ENCODE results near the gene SMIM20.

SMIM20 gene

GRCh38 chr4:25925486-25926201 lies 11.6 kb downstream of the SMIM20 start:
- in situ Hi-C loops (cut with HindIII; ENCODE audit: low sequenced_read_pairs): loop anchor here (10.0 kb wide), 1 partner anchor 61 kb away; the partner anchor contains the start of gene SEL1L3

GRCh38 chr4:25926462-25926861 lies 12.4 kb downstream of the SMIM20 start:
- in situ Hi-C loops (cut with HindIII; ENCODE audit: low sequenced_read_pairs): loop anchor here (10.0 kb wide), 1 partner anchor 62 kb away; the partner anchor contains the start of gene SEL1L3

- in situ Hi-C loops (cut with HindIII; ENCODE audit: low sequenced_read_pairs): loop anchor here (10.0 kb wide), 1 partner anchor 63 kb away; the partner anchor contains the start of gene SEL1L3
These were observed 13.6 kb downstream of the SMIM20 start for GRCh38 chr4:25927361-25928195.

- in situ Hi-C loops (cut with HindIII; ENCODE audit: low sequenced_read_pairs): loop anchor here (10.0 kb wide), 1 partner anchor 64 kb away; the partner anchor contains the start of gene SEL1L3
These were observed 14.6 kb downstream of the SMIM20 start for GRCh38 chr4:25928379-25929297.

- in situ Hi-C loops (cut with HindIII; ENCODE audit: low sequenced_read_pairs): loop anchor here (10.0 kb wide), 1 partner anchor 64 kb away; the partner anchor contains the start of gene SEL1L3
These were observed 15.3 kb downstream of the SMIM20 start for GRCh38 chr4:25929298-25929686.

- in situ Hi-C loops (cut with HindIII; ENCODE audit: low sequenced_read_pairs): no loop called here
These were observed 16.8 kb downstream of the SMIM20 start for GRCh38 chr4:25930731-25931354.

- in situ Hi-C loops (cut with HindIII; ENCODE audit: low sequenced_read_pairs): no loop called here
These were observed 22.7 kb downstream of the SMIM20 start for GRCh38 chr4:25936696-25937095.

- in situ Hi-C loops (cut with HindIII; ENCODE audit: low sequenced_read_pairs): no loop called here
These were observed 23.8 kb downstream of the SMIM20 start for GRCh38 chr4:25937801-25938200.

GRCh38 chr4:25938366-25938765 lies 24.3 kb downstream of the SMIM20 start:
- in situ Hi-C loops (cut with HindIII; ENCODE audit: low sequenced_read_pairs): no loop called here

GRCh38 chr4:25938787-25939186 lies 24.8 kb downstream of the SMIM20 start:
- in situ Hi-C loops (cut with HindIII; ENCODE audit: low sequenced_read_pairs): no loop called here

- in situ Hi-C loops (cut with HindIII; ENCODE audit: low sequenced_read_pairs): no loop called here
These were observed 25.3 kb downstream of the SMIM20 start for GRCh38 chr4:25939330-25939729.

GRCh38 chr4:25941457-25942221 lies 27.6 kb downstream of the SMIM20 start:
- in situ Hi-C loops (cut with HindIII; ENCODE audit: low sequenced_read_pairs): no loop called here

- in situ Hi-C loops (cut with HindIII; ENCODE audit: low sequenced_read_pairs): no loop called here
These were observed 29.3 kb downstream of the SMIM20 start for GRCh38 chr4:25943312-25943711.

GRCh38 chr4:25943805-25944204 lies 29.8 kb downstream of the SMIM20 start:
- in situ Hi-C loops (cut with HindIII; ENCODE audit: low sequenced_read_pairs): no loop called here

- in situ Hi-C loops (cut with HindIII; ENCODE audit: low sequenced_read_pairs): no loop called here
These were observed 34.0 kb downstream of the SMIM20 start for GRCh38 chr4:25948051-25948450.

- in situ Hi-C loops (cut with HindIII; ENCODE audit: low sequenced_read_pairs): no loop called here
These were observed 35.2 kb downstream of the SMIM20 start for GRCh38 chr4:25949173-25949748.

GRCh38 chr4:25949994-25950393 lies 36.0 kb downstream of the SMIM20 start:
- in situ Hi-C loops (cut with HindIII; ENCODE audit: low sequenced_read_pairs): no loop called here

GRCh38 chr4:25950461-25951389 lies 36.7 kb downstream of the SMIM20 start:
- in situ Hi-C loops (cut with HindIII; ENCODE audit: low sequenced_read_pairs): no loop called here
